DOHH2 (cell line): ENCODE results near the gene DOCK10.

Source experiments
- H3F3A ChIP-seq: fragments of 200-600 bp; sonication (generic), shearing (Covaris generic); 2 replicates; pipeline ENCODE4 v1.6.0; 2016; ENCODE audit warnings: antibody characterized with exemption, mild to moderate bottlenecking; ENCODE audit not compliant: control insufficient read depth, insufficient read depth
- H3K27ac ChIP-seq: fragments of 200-600 bp; sonication (generic); 2 replicates; pipeline ENCODE4 v1.5.1; 2014; ENCODE audit warnings: low read depth, mild to moderate bottlenecking, low read length, moderate library complexity
- H3K27me3 ChIP-seq: fragments of 200-600 bp; sonication (generic); 2 replicates; pipeline ENCODE4 v1.6.1; 2014; ENCODE audit warnings: mild to moderate bottlenecking, low read length, mixed read lengths; ENCODE audit not compliant: control insufficient read depth
- H3K36me3 ChIP-seq: fragments of 200-600 bp; sonication (generic); 2 replicates; pipeline ENCODE4 v1.6.1; 2014; ENCODE audit warnings: mild to moderate bottlenecking, low read length, moderate library complexity, mixed read lengths; ENCODE audit not compliant: control insufficient read depth
- H3K4me1 ChIP-seq: fragments of 200-600 bp; sonication (generic); 2 replicates; pipeline ENCODE4 v1.6.1; 2014; ENCODE audit warnings: mild to moderate bottlenecking, low read length, mixed read lengths; ENCODE audit not compliant: control insufficient read depth
- H3K4me2 ChIP-seq: fragments of 200-600 bp; sonication (generic); 2 replicates; pipeline ENCODE4 v1.6.0; 2014; ENCODE audit warnings: mild to moderate bottlenecking, low read length, moderate library complexity
- H3K4me3 ChIP-seq: fragments of 200-600 bp; sonication (generic); 2 replicates; pipeline ENCODE4 v1.5.1; 2014; ENCODE audit warnings: mild to moderate bottlenecking, low read length, mixed read lengths
- H3K79me2 ChIP-seq: fragments of 200-600 bp; sonication (generic); 2 replicates; pipeline ENCODE4 v1.6.1; 2014; ENCODE audit warnings: mild to moderate bottlenecking, low read length, mixed read lengths; ENCODE audit not compliant: control insufficient read depth
- H3K9me2 ChIP-seq: fragments of 200-600 bp; sonication (generic); replicated peaks from 2 replicates; pipeline ENCODE4 v1.6.1; 2014; ENCODE audit warnings: mild to moderate bottlenecking, low read length, mixed read lengths; ENCODE audit not compliant: control insufficient read depth
- H3K9me3 ChIP-seq: fragments of 200-600 bp; sonication (generic); 2 replicates; pipeline ENCODE4 v1.6.1; 2014; ENCODE audit warnings: antibody characterized with exemption, low read length, mixed read lengths; ENCODE audit not compliant: control insufficient read depth, insufficient read depth
- H4K20me1 ChIP-seq: fragments of 200-600 bp; sonication (generic); 2 replicates; pipeline ENCODE4 v1.6.0; 2014; ENCODE audit warnings: low read depth, mild to moderate bottlenecking, antibody characterized with exemption, low read length, moderate library complexity; ENCODE audit not compliant: control insufficient read depth, insufficient read depth
- CTCF ChIP-seq: fragments of 200-600 bp; sonication (generic); IDR thresholded peaks from one replicate; pipeline ENCODE4 v1.5.1; 2014; ENCODE audit warnings: antibody characterized with exemption, mild to moderate bottlenecking, low read depth, low read length; ENCODE audit not compliant: poor library complexity, severe bottlenecking
- EZH2phosphoT487 ChIP-seq: fragments of 200-600 bp; sonication (generic); IDR thresholded peaks from 2 replicates; pipeline ENCODE4 v1.6.1; 2017; ENCODE audit warnings: borderline replicate concordance, mild to moderate bottlenecking, antibody characterized with exemption, low read length, moderate library complexity, mixed read lengths

DOCK10 gene

GRCh38 chr2:224892574-224893204 lies 149.6 kb downstream of the DOCK10 start:
- H3K4me3 ChIP-seq = no peak overlapping the region
- no peak overlapping the region for H3K27ac ChIP-seq
- no peaks in the 10 kb centered on the region for H3K36me3 ChIP-seq
- peaks cover 15% of the 10 kb centered on the region for H3K4me1 ChIP-seq
- H3K9me3 ChIP-seq = no peaks in the 10 kb centered on the region
- H3K4me2 ChIP-seq = no peak overlapping the region
- H3K79me2 ChIP-seq = no peaks in the 10 kb centered on the region
- no peaks in the 10 kb centered on the region for H4K20me1 ChIP-seq
- no peaks in the 10 kb centered on the region for H3K9me2 ChIP-seq
- H3K27me3 ChIP-seq = no peaks in the 10 kb centered on the region
- no peaks in the 10 kb centered on the region for H3F3A ChIP-seq
- TF ChIP-seq CTCF (no peak), EZH2phosphoT487 (no peak)

- H3K9me2 ChIP-seq = no peaks in the 10 kb centered on the region
- H3K4me1 ChIP-seq = peaks cover 15% of the 10 kb centered on the region
- H3K9me3 ChIP-seq = no peaks in the 10 kb centered on the region
- H3K36me3 ChIP-seq = no peaks in the 10 kb centered on the region
- TF ChIP-seq CTCF (no peak), EZH2phosphoT487 (no peak)
- no peak overlapping the region for H3K27ac ChIP-seq
- no peaks in the 10 kb centered on the region for H3K27me3 ChIP-seq
- H3F3A ChIP-seq = no peaks in the 10 kb centered on the region
- H3K4me2 ChIP-seq = no peak overlapping the region
- H4K20me1 ChIP-seq = no peaks in the 10 kb centered on the region
- no peaks in the 10 kb centered on the region for H3K79me2 ChIP-seq
- no peak overlapping the region for H3K4me3 ChIP-seq
Observed at GRCh38 chr2:224890372-224890771, 151.9 kb downstream of the DOCK10 start.

GRCh38 chr2:224887141-224887540 lies 155.1 kb downstream of the DOCK10 start:
- Histone ChIP-seq H3K27ac (no peak overlapping the region), H3K9me3 (no peaks in the 10 kb centered on the region), H3F3A (no peaks in the 10 kb centered on the region)

More at GRCh38 chr2:224887141-224887540, 155.1 kb downstream of the DOCK10 start:
- no peak for TF ChIP-seq CTCF
- Histone ChIP-seq H3K4me1 (no peaks in the 10 kb centered on the region), H3K79me2 (no peaks in the 10 kb centered on the region), H4K20me1 (no peaks in the 10 kb centered on the region), H3K27me3 (no peaks in the 10 kb centered on the region), H3K4me3 (no peak overlapping the region), H3K4me2 (no peak overlapping the region), H3K36me3 (no peaks in the 10 kb centered on the region), H3K9me2 (no peaks in the 10 kb centered on the region)
